DMS79 (cell line): ENCODE measurements around the gene ADD1.
"Not testable (repeated sequence)": the region's sequence is repeated elsewhere in the genome, so short reads cannot be mapped to it uniquely, and the experiment has no call there.

Experiments
- DNase-seq: peaks from one replicate; lab custom pipeline; 2025; lab: John Stamatoyannopoulos, UW

ADD1 gene

DNA sequence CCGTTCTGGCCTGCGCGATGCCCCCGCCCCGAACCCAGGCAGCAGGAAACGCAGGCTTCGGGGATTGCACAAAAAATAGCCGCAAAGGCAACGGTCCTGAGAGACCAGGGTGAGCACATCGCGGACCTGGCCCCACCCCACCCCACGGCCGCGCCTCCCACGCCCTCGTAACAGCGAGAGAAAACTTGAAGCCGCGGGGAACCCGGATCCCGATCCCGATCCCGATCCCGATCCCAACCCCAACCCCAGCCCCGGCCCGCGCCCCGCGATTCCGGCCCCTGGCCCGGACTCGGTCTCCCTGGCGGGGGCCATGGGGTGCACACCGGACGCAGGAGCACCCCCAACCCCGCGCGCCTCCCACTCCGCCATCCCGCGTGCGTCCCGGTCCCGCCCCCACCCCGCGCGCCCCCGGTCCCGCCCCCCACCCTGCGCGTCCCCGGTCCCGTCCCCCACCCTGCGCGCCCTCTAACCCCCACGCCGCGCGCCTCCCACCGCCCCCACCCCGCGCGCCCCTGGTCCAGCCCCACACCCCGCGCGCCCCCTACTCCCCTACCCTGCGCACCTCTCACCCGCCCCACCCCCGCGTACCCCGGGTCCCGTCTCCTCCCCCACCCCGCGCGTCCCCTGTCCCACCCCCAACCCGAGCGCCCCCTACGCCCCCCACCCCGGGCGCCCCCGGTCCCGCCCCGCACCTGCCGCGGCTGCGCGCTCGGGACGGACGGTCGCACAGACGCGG, 90.6 kb downstream of the ADD1 start:
- no peak for DNase-seq

DNA sequence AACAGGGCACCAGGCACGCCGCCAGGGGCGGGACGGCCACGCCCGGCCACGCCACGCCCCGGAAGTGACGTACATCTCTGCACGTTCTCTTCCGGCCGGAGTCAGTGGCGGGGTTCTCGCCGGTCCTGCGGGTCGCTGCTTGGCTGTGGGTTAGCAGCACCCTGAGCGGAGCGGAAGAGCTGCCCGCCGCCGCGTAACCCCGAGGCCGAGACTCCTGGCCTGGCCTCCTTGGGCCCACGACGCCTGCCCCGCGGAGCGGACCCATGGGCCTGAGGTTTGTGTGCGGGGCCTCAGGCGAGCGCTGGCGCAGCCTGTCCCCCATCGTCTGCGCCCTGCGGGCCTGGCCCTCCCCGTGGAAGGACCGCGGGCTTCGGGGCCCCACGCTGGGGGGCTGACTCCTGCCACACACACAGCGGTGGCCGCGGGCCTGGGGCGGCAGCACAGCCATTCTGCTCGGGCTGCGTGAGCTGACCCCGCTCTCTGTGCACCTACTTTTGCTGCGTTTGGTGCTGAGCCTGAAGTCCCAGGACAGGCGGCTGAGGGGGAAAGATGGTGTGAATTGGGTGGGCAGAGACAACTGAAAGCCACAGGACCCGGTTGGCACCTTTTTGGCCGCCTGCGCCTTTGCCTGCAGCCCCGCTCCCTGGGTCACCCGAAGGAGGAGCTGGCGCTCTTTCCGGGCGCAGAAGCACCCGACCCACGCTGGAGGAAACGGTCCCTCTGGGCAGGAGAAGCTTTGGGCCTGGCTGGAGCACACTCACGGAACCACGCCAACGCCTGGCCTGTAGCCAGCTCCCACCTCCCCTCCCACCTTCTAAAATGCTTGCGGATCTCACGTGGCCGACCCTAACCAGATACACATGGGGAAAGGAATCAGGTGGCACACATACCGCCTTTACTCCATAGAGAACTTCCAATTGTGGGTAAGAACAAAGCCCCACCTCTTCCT, 91.4 kb downstream of the ADD1 start:
- DNase-seq, result peak; percentile 26

DNA sequence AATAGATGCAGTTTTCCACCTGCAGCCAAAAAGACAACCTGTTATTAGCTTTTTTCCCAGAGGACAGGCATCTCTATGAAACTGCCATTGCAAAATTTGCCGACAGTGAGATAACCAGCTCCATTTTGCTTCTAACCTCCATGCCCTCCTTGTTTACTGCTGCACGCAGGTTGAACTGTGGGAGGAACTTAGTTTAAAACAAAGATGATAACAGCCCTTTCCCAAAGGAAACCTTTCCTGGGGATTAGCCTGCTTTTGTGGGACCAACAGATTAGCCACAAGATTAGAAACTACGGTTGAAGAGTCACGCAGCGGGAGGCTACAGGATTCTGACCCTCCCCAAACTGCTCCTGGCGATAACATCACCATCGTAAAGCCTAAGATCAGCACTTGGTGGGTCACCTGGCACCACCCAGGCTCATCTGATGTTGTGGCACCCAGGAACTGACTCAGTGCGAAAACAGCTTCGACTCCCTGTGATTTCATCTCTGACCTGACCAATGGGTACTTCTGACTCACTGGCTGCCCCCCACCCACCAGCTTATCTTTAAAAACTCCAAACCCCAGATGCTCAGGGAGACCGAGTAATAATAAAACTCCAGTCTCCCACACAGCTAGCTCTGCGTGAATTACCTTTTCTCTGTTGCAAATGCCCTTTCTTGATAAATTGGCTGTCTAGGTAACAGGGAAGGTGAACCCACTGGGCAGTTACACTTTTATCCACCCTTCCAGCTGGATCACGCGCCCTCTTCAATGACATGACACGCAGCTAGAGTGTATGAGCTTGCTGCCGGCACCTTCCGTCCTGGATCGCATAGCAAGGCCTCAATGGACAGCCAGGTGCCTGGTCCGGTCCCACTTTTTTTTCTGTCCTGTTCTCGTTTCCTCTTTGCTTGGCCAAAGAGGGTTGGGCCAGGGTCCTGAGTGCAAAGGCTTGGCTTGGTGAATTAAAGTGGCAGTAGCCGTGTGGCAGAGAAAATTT, 92.4 kb downstream of the ADD1 start:
- DNase-seq, result no peak

DNA sequence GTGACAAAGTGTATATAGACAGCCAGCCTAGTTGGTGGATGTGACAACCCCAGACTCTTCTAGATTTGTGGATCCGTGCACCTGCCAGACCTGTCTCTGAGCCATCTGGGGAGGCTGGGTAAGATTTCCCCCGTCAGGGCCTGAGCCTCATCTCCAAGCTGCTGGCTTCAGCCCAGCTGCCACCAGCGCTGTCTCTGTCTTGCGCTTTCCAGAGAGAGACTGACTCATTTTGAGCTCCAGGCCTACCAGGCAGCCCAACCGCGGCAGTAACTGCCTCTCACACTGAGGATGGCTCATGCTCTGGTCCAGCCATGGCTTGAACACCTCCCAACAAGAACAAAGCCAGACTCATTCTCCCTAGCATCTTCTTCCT, 93.1 kb downstream of the ADD1 start:
- DNase-seq, result no peak

DNA sequence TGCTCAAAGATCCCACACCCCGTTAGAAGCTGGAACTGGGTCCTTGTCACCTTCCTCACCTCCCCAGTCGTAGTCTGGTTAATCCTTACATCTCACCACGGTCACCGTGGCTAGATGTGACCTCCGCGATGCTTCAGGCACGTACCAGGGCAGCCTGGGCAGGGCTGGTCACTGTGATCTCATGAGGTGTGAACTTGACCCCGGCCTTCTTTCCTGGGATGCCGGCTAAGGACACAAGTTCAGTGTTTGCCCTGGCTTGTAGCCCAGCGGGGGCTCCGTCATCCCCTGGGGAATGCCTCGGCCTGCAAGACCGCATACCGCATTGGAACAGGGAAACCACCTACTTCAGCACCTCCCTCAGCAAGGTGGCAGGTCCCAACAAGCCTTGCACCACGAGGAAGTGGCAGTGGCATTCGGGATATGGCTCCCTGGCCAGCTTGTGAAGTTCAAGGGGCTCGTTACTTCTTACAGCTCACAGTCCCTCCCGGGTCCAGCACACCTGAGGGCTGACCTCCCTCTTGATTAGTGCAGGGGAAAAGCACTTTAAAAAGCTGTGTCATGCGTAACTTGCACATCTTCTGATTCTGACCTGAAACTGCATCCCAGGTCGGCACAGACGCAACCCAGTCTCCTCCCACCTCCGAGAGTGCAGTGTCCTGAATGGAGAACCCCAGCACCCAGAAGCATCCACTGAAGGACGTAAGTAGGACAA, 93.7 kb downstream of the ADD1 start:
- peak; percentile 39 for DNase-seq

DNA sequence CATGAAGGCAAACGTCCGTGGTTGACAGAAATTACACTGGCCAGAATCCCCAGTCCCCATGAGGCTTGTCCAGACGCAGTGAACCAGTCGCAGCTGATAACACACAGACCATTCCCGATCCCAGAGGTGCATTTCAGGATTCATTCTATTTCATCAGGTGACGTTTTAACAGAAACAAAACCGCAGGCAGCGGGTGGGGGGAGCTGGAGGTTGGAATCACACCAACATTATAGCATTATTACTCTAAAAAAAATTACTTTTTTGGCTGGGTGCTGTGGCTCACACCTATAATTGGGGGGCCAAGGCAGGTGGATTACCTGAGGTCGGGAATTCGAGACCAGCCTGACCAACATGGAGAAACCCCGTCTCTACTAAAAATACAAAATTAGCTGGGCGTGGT, 94.3 kb downstream of the ADD1 start:
- DNase-seq, result no peak

DNA sequence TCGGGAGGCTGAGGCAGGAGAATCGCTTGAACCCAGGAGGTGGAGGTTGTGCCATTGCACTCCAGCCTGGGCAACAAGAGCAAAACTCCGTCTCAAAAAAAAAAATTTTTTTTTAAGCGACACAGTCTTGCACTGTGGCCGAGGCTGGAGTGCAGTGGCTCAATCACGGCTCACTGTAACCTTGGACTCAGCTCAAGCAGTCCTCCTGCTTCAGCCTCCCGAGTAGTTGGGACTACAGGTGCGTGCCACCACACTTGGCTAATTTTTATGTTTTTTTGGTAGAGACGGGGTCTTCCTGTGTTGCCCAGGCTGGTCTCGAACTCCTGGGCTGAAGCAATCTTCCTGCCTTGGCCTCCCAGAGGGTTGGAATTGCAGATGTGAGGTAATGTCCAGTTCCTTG, 94.8 kb downstream of the ADD1 start:
- not testable (repeated sequence) for DNase-seq

DNA sequence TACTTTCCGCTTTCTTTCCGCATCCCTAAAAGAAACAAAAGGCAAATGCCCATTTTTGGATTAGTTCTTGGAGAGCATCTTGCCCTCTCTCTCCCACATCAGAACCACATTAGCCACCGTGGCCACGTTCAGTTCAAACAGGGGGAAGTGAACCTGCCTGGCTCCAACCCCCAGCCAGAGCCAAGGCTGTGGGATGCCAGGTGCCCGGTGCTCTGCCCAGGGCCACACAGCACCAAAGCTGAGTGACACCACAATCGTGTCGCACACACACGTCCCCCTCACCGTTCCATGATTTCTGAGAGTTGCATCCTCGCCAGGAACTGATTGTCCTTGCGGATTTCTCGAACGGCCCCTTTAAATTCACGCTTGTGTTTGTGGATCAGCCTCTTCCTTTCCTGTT, 95.3 kb downstream of the ADD1 start:
- DNase-seq, result no peak

DNA sequence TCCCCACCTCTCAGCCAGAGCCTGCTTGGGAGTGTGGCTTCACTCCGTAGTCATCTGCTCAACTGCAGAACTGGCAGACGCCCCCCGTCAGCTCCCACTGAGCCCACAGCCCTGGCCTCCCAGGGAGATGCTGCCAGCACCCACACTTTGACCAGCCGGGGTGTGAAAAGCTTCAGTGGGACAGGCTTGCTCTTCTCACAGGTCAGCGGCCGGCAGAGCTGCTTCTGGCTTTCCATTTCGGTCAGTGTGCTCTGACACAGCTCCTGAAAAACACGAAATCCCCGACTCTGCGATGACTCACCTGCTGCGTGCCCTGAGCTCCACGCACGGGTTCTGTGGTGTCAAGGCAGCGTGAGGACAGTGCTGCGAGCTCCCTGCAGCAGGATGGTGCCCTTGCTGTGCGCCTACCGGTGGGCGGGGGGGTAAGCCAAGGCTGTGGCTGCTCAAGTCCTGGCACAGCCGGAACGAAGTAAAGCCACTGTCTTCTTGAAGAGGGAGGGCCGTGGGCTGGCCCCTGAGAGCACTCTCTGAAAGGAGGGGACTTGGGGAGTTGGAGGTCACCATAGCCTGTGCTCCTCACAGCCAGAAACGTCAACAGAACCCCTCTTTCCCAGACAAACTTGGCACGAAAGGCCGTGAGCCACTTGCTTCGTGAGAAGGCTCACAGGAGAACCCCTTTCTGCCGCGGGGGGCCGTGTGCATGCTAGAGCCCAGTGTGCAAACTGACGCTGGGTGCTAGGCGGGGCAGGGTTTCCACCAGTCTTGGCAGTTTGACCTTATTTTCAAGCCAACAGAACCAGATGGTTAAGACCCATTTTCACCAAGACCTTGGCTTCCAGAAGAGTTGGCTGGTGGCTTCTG, 96.0 kb downstream of the ADD1 start:
- DNase-seq, result no peak

DNA sequence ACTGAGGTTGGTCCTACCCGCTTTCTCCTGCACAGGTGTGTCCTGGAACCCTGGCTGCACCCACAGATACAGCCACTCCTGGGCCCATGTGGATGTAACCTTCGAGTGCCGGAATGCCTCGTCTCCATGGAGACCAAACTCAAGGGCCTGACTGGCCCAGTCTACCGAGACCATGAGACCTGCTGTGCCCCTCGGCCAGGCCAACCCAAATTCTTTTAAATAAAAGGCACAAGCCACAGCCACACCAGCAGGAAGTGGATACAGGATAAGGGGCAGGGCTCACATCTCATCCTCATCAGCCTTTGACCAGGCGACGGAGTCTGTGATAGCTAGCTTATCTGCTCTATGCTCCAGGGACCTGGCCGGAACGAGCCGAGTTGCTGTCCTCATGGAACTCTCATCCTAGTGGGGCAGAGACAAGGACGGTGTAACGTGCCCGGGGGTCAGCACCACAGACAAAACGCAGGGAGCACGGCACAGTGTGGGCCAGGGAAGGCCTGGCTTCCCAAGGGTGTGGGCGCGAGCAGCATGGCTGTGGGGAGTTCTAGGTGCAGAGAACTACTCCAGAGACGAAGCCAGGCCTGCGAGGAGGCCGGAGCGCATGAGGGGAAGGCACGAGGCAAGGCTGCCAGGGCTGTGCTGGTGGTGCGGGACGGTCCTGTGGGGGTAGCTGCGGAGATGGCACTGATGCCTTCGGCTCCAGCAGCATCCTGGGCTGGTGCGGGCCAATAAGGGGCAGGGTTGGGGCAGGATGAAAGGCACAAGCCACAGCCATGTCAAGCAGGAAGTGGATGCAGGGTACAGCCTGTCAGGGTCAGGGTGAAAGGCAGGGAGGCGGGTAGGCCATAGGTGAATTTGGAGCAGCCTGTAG, 96.9 kb downstream of the ADD1 start:
- DNase-seq, result no peak

DNA sequence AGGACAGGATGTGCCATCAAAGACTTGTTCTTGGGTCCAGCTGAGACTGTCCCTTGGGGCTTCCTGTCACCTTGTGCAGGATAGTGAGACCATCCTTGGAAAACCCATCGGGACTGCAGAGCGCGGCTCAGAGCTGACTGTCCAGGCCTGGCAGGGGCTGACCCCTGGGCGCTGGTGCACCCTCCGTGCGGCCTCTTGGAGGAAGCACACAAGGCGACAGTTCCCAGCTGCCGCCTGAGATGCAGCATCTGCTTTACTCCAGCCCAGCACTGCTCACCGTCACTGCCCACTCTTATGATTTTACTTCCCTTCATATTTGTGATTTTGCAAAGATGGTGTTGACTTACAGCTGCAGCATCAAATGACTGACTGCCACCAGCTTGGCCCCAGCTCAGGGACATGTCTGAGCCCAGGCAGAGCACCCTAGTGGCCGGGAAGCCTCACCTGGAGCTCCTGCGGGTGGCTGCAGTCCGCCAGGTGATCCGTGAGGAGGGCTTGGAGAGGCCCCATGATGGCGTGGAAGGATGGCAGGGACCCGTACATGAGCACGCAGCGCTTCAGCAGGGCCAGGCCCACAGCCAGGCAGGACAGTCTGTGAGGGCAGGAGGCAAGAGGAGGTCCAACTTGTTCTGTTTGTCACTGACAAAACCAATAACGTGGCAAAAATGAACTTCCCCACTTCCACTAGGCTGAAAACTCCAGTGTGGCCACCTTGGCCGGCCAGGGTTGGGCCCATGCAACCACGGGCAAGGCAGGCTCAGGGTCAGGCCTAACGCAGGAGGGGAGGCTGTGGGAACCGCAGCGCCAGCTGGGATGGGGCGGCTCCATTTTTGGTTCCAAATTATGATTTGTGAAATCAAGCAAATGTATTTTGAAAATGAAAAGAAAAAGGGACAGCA, 97.7 kb downstream of the ADD1 start:
- DNase-seq, result no peak

DNA sequence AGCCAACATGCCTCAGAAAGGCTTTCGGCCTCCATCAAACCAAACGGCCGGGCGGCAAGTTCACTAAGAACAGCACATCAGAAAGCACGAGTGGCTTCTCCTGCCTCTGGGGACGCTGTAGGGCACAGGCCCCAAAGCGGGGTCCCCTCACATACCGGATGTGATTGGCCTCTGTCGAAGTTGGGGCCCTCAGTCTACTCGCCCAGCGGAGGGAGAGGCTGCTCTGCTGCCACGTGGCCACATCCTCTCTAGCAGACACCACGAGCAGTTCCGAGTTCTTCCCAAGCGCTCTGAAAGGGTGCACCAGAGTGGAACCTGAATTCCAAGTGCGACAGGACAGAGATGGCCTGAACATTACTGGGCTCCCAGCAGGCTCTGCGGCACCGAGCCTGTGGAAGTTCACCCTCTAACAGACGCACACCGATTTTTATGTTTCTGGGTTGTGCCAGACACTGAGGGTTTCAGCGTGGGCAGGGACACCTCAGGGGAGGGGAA, 98.4 kb downstream of the ADD1 start:
- no peak for DNase-seq

DNA sequence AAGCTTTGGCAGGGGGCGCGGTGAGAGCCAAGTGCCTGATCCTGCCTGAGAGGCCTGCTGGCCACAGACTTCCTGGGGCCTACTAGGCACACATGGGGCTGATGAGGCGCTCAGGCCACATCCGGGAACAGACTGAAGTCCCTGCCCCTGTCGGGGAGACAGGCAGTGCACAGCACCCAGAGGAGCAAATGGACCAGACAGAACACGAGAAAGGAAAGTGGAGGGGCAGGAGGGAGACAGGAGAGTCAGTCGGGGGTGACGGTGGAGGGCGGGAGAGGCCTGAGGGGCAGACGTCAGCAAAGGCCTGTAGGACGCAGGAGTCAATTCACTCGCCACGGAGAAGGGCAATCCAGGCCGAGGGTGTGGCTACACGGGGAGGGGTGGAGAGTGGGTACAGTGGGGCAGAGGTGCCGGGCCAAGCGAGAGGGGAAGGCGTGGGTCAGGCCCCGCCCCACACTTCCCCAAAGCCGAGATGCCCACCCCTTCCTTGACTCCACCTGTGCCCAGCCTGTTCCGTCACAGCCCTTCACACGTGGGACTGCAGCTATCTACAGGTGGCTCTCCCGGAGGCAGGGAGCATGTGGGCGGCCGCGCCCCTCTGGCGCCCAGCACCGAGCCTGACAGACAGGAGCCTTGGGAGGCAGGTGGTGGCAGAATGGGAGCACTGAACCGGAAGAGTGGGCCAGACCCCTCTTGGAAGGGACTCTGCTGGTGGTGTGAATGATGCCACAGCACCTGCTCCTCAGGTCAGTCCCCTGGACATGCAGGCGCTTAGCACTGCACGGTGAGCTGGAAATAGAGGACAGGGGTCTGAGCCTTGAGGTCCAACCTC, 99.1 kb downstream of the ADD1 start:
- DNase-seq, result no peak

DNA sequence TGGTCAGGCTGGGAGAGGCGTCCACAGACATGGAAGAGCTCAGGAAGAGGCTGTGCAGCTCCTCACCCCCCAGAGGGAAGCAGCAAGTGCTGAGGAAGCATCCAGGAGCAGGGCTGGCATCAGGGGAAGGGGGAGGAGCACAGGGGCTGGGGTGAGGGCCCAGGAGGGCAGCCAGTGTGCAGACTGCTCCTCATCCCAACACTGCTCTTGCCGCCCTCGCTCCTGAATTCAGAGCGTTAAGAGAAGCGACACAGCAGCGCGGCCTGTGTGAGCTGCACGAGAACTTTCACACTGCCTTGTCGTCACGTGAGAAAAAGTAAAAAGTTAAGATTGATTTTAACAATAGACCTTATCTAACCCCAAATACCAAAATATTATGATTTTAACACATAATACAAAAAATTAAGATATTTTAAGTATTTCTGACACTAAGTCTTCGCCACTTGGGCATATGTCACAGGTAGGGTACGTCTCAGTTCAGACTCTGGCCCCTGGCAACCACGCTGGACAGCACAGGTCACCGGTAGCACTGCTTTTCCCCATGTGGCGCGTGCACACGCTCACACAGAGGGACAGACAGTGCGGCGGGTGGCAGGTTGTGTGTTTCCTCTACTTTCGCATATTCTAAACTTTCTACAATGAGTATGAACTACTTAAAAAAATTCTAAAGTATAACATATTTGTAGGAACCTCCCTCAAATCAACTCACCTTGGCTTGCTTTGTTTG, 99.9 kb downstream of the ADD1 start:
- no peak for DNase-seq

DNA sequence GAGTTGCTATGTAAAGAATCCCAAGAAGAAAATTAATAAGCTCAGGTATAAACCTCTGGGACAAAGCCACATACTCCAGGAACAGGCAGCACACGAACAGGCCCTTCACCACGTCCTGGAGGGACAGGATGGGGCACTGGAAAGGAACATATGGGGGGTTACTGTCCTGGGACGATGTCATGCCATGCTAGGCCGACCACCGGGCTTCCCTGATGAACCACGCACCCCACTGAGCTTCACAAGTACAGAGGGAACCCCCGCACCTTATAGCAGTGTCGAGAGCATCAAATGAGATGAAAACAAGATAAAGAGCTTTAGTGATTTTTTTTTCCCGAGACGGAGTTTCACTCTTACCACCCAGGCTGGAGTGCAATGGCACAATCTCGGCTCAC, 100.4 kb downstream of the ADD1 start:
- no peak for DNase-seq
